Caco-2 (cell line): ENCODE measurements around the gene GGACT. TPM values are rescaled to one million over a fixed set of nuclear protein-coding genes. Genes with fewer than 3 reads are reported as not detected.

Source experiments
- BruUV-seq: library from RNA; stranded (reverse); fragments of 400-500 nt; replicated peaks from 2 replicates; lab custom pipeline; 2021; lab: Mats Ljungman, UMichigan
- CTCF ChIA-PET: fragments of 300-600 bp; sonication (Branson Sonifier 250); formaldehyde crosslinking; loops from one replicate; lab custom pipeline; 2022; ENCODE audit warnings: antibody characterized with exemption; lab: Charles Lee
- POLR2A ChIA-PET: fragments of 300-600 bp; sonication (Branson Sonifier 250); formaldehyde crosslinking; loops from one replicate; lab custom pipeline; 2022; ENCODE audit warnings: antibody characterized with exemption; lab: Charles Lee
- DNase-seq, 2 experiments: peaks; one replicate each; pipeline versions ENCODE4 v3.0.0 to v3.0.0-alpha.2; 2020 to 2022
- H3K27me3 ChIP-seq: replicated peaks from 2 replicates; pipeline ENCODE4 v1.6.0; 2011; ENCODE audit warnings: low read length; ENCODE audit not compliant: control insufficient read depth, insufficient read depth
- H3K36me3 ChIP-seq: 2 replicates; pipeline ENCODE4 v1.5.1; 2011; ENCODE audit warnings: low read length; ENCODE audit not compliant: control insufficient read depth, insufficient read depth
- H3K4me1 ChIP-seq: fragments of 250-450 bp; sonication (Bioruptor Pico); 2 replicates; pipeline ENCODE4 v1.5.1; 2020; ENCODE audit warnings: mild to moderate bottlenecking
- H3K4me3 ChIP-seq: 2 replicates; pipeline ENCODE4 v1.5.1; 2011; ENCODE audit warnings: low read depth, mild to moderate bottlenecking, control low read depth, low read length
- H3K9me3 ChIP-seq: fragments of 250-450 bp; sonication (Bioruptor Pico); 2 replicates; pipeline ENCODE4 v1.5.1; 2020; ENCODE audit warnings: mild to moderate bottlenecking, moderate library complexity
- H3K27ac Mint-ChIP-seq: one replicate; pipeline ENCODE4 v1.8.0; 2022; ENCODE audit warnings: mixed read lengths; ENCODE audit not compliant: unreplicated experiment
- H3K27me3 Mint-ChIP-seq: one replicate; pipeline ENCODE4 v1.8.0; 2022; ENCODE audit warnings: mixed read lengths; ENCODE audit not compliant: insufficient read depth, unreplicated experiment
- H3K36me3 Mint-ChIP-seq: one replicate; pipeline ENCODE4 v1.8.0; 2022; ENCODE audit warnings: mild to moderate bottlenecking, mixed read lengths; ENCODE audit not compliant: insufficient read depth, unreplicated experiment
- H3K4me1 Mint-ChIP-seq: one replicate; pipeline ENCODE4 v1.8.0; 2022; ENCODE audit warnings: low read depth, mixed read lengths; ENCODE audit not compliant: unreplicated experiment
- H3K4me3 Mint-ChIP-seq: one replicate; pipeline ENCODE4 v1.8.0; 2022; ENCODE audit warnings: mild to moderate bottlenecking, moderate library complexity, mixed read lengths; ENCODE audit not compliant: unreplicated experiment
- H3K9me3 Mint-ChIP-seq: one replicate; pipeline ENCODE4 v1.8.0; 2022; ENCODE audit warnings: mixed read lengths; ENCODE audit not compliant: unreplicated experiment
- CTCF ChIP-seq, 2 experiments: fragments of 200-600 bp in 1 of 2; IDR thresholded peaks; 1 replicate in 1 of 2; 2 replicates in 1 of 2; pipeline versions ENCODE4 v1.5.1 to v1.8.0; 2011 to 2022; ENCODE audit warnings: antibody characterized with exemption in 1 of 2, control low read depth in 1 of 2, inconsistent platforms in 1 of 2, low read depth in 1 of 2, low read length in 1 of 2, mild to moderate bottlenecking in 1 of 2, moderate library complexity in 1 of 2; ENCODE audit not compliant: insufficient read depth in 1 of 2, severe bottlenecking in 1 of 2, unreplicated experiment in 1 of 2
- intact Hi-C: fragments of 100-400 bp; cut with micrococcal nuclease; formaldehyde crosslinking; loops from one replicate; pipeline ENCODE4 v1.10.0; 2022; ENCODE audit not compliant: unreplicated experiment
- total RNA-seq: library from RNA; stranded (reverse); gene quantifications from 2 replicates; pipeline ENCODE4 v1.2.3, GENCODE V29; 2022

GGACT gene
- total RNA-seq, 1 experiment from 2014 or later = 3.6 TPM

- Histone ChIP-seq H3K9me3 (peaks cover 2% of the 10 kb centered on the region), H3K4me3 (no peak overlapping the region), H3K4me1 (no peaks in the 10 kb centered on the region), H3K36me3 (no peaks in the 10 kb centered on the region), H3K27me3 (no peaks in the 10 kb centered on the region)
- POLR2A ChIA-PET = no interaction called here
- no peak overlapping the region for H3K4me3 Mint-ChIP-seq
- CTCF ChIA-PET = no interaction called here
- no peaks in the 10 kb centered on the region for H3K4me1 Mint-ChIP-seq
- no peak overlapping the region for H3K27ac Mint-ChIP-seq
- DNase-seq = no peak
- peaks cover 31% of the 10 kb centered on the region for H3K36me3 Mint-ChIP-seq
- no peak for TF ChIP-seq CTCF (IDR thresholded peaks at IDR 0.05; ENCODE audit: insufficient read depth in 1 of 2, low read depth in 1 of 2, low read length in 1 of 2, severe bottlenecking in 1 of 2, unreplicated experiment in 1 of 2)
- H3K27me3 Mint-ChIP-seq = no peaks in the 10 kb centered on the region
- H3K9me3 Mint-ChIP-seq = no peaks in the 10 kb centered on the region
- intact Hi-C loops = no loop called here
- no TSS peak for BruUV-seq
Measured at GRCh38 chr13:100533588-100534041, 55.0 kb downstream of the GGACT start.

GRCh38 chr13:100532836-100533435 is 55.7 kb downstream of the GGACT start:
- no peaks in the 10 kb centered on the region for H3K4me1 Mint-ChIP-seq
- no peak for DNase-seq
- POLR2A ChIA-PET = no interaction called here
- H3K36me3 Mint-ChIP-seq = peaks cover 35% of the 10 kb centered on the region
- H3K27ac Mint-ChIP-seq = no peak overlapping the region
- no peaks in the 10 kb centered on the region for H3K9me3 Mint-ChIP-seq
- Histone ChIP-seq H3K4me3 (no peak overlapping the region), H3K27me3 (no peaks in the 10 kb centered on the region), H3K9me3 (no peaks in the 10 kb centered on the region), H3K4me1 (no peaks in the 10 kb centered on the region), H3K36me3 (no peaks in the 10 kb centered on the region)
- CTCF ChIA-PET = no interaction called here
- H3K4me3 Mint-ChIP-seq = no peak overlapping the region
- no TSS peak for BruUV-seq
- no peak for TF ChIP-seq CTCF (IDR thresholded peaks at IDR 0.05; ENCODE audit: insufficient read depth in 1 of 2, low read depth in 1 of 2, low read length in 1 of 2, severe bottlenecking in 1 of 2, unreplicated experiment in 1 of 2)
- intact Hi-C loops = no loop called here
- no peaks in the 10 kb centered on the region for H3K27me3 Mint-ChIP-seq

- Mint-ChIP-seq H3K27me3 (no peaks in the 10 kb centered on the region), H3K9me3 (no peaks in the 10 kb centered on the region), H3K4me1 (no peaks in the 10 kb centered on the region), H3K36me3 (peaks cover 35% of the 10 kb centered on the region), H3K27ac (no peak overlapping the region), H3K4me3 (no peak overlapping the region)
- DNase-seq = no peak
- H3K27me3 ChIP-seq = no peaks in the 10 kb centered on the region
- H3K36me3 ChIP-seq = no peaks in the 10 kb centered on the region
- intact Hi-C loops = no loop called here
- no peaks in the 10 kb centered on the region for H3K4me1 ChIP-seq
- ChIA-PET POLR2A (no interaction called here), CTCF (no interaction called here)
- no peaks in the 10 kb centered on the region for H3K9me3 ChIP-seq
- TF ChIP-seq CTCF (IDR thresholded peaks at IDR 0.05; ENCODE audit: insufficient read depth in 1 of 2, low read depth in 1 of 2, low read length in 1 of 2, severe bottlenecking in 1 of 2, unreplicated experiment in 1 of 2) = no peak
- no peak overlapping the region for H3K4me3 ChIP-seq
- BruUV-seq = no TSS peak
Measured at GRCh38 chr13:100532090-100532766, 56.4 kb downstream of the GGACT start.
